ENCODE measurements around the gene RELN. TPM values are rescaled to one million over a fixed set of nuclear protein-coding genes. Genes with fewer than 3 reads are reported as not detected.

RELN gene
- total and polyA plus RNA-seq, 9 donors = 0.68 to 8.7 (median 2.7) TPM

- no peaks in the 10 kb centered on the region for H3K9me3 ChIP-seq
Observed at GRCh38 chr7:103694304-103694703, 295.2 kb downstream of the RELN start.

GRCh38 chr7:103691291-103691690, 298.2 kb downstream of the RELN start:
- DNase-seq = no peak
- intact Hi-C loops (cut with DNase I) = no loop called here
- WGBS, 3 donors = 69 to 79% (median 74%) methylated on average over 4 of the region's 4 CpGs
- no peaks in the 10 kb centered on the region for H3K27me3 ChIP-seq
- H3K27ac ChIP-seq = no peak overlapping the region
- no peaks in the 10 kb centered on the region for H3K4me1 ChIP-seq (ENCODE audit: insufficient read depth)
- H3K9me3 ChIP-seq = no peaks in the 10 kb centered on the region
- H3K36me3 ChIP-seq = no peaks in the 10 kb centered on the region
- H3K4me3 ChIP-seq = no peak overlapping the region
- TF ChIP-seq EP300 (IDR thresholded peaks at IDR 0.05) = no peak
- no peak for TF ChIP-seq POLR2A (IDR thresholded peaks at IDR 0.05)
- no peak for TF ChIP-seq CTCF (IDR thresholded peaks at IDR 0.05)

More at GRCh38 chr7:103694304-103694703, 295.2 kb downstream of the RELN start:
- DNase-seq = no peak
- H3K36me3 ChIP-seq = no peaks in the 10 kb centered on the region
- no peak for TF ChIP-seq POLR2A (IDR thresholded peaks at IDR 0.05)
- TF ChIP-seq EP300 (IDR thresholded peaks at IDR 0.05) = no peak
- no peak for TF ChIP-seq CTCF (IDR thresholded peaks at IDR 0.05)
- H3K27me3 ChIP-seq = no peaks in the 10 kb centered on the region
- H3K4me1 ChIP-seq (ENCODE audit: insufficient read depth) = no peaks in the 10 kb centered on the region
- intact Hi-C loops (cut with DNase I) = no loop called here
- H3K27ac ChIP-seq = no peak overlapping the region
- no peak overlapping the region for H3K4me3 ChIP-seq
- 83 to 91% (median 87%) methylated on average over 4 of the region's 4 CpGs for WGBS, 3 donors

- H3K9me3 ChIP-seq = no peaks in the 10 kb centered on the region
- no peak overlapping the region for H3K4me3 ChIP-seq
- no peak for DNase-seq
- no peak for TF ChIP-seq POLR2A (IDR thresholded peaks at IDR 0.05)
- TF ChIP-seq EP300 (IDR thresholded peaks at IDR 0.05) = no peak
- TF ChIP-seq CTCF (IDR thresholded peaks at IDR 0.05) = no peak
- 43 to 55% (median 49%) methylated on average over 6 of the region's 6 CpGs for WGBS, 3 donors
- no peaks in the 10 kb centered on the region for H3K36me3 ChIP-seq
- intact Hi-C loops (cut with DNase I) = no loop called here
- H3K27ac ChIP-seq = no peak overlapping the region
- H3K27me3 ChIP-seq = no peaks in the 10 kb centered on the region
- no peaks in the 10 kb centered on the region for H3K4me1 ChIP-seq (ENCODE audit: insufficient read depth)
Observed at GRCh38 chr7:103690242-103690974, 299.1 kb downstream of the RELN start.

DNA sequence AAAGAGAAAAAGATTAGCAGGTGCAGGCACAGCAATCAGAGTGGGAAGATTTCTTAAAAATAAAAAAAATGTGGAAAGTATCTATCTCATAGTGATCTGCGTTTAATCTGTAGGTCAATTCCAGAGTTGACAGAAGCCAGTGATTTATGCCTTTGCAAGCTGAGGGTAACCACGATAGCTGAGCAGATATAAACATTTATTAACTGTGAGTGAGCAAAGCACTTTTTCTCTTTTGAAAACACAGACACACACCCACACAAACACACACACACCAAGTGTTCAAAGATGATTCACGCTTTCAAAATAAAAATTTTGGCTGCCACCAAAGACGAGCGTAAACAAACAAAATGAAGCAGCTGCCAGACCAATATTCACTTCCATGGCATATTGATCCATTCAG, 300.2 kb downstream of the RELN start:
- H3K27ac ChIP-seq = no peak overlapping the region
- intact Hi-C loops (cut with DNase I) = no loop called here
- no peaks in the 10 kb centered on the region for H3K27me3 ChIP-seq
- no peak for TF ChIP-seq CTCF (IDR thresholded peaks at IDR 0.05)
- no peak for TF ChIP-seq POLR2A (IDR thresholded peaks at IDR 0.05)
- no peak for TF ChIP-seq EP300 (IDR thresholded peaks at IDR 0.05)
- no peak overlapping the region for H3K4me3 ChIP-seq
- no peaks in the 10 kb centered on the region for H3K36me3 ChIP-seq
- no peaks in the 10 kb centered on the region for H3K4me1 ChIP-seq (ENCODE audit: insufficient read depth)
- H3K9me3 ChIP-seq = no peaks in the 10 kb centered on the region
- DNase-seq = no peak
- 3 to 25% (median 7%) methylated on average over 5 of the region's 5 CpGs for WGBS, 3 donors
